ENCODE data around the gene ANAPC2. TPM values are rescaled to one million over a fixed set of nuclear protein-coding genes. Genes with fewer than 3 reads are reported as not detected.
A peak's percentile ranks its signal among the peaks of the same experiment; 100 is the strongest.

ANAPC2 gene
- total RNA-seq, 1 donor from 2014 or later: 39.2 TPM

DNA sequence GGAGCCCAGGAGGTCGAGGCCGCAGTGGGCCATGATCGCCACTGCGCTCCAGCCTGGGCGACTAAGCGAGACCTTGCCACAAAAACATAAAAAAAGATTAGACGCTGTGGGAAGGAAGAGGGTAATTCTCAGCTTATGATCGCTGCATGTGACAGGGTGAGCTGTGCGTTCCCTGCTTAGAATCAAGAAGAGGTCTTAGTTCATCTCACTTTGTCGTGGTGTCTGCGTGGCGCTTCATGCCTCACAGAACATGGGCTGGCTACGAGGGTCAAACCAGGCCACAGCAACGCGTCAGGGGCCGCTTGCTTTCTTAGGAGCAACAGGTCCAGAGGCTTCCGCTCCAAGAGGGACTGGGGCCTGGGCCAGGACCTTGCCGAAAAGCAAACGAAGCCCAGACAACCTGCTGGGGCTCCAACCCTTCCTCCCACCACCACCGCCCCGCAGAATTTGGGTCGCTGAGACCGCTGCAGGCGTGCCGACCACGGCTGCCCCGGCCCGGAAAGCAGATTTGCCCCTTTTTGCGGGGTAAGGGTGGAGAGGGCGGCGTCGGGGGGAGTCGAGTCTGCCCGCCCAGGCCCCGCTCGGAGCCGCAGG, 59.4 kb downstream of the ANAPC2 start:
- H4K20me1 ChIP-seq (ENCODE audit: insufficient read depth, low read length): peaks cover 16% of the 10 kb centered on the region
- Mint-ChIP-seq H3K4me1 (ENCODE audit: low read depth, unreplicated experiment) (peaks cover 20% of the 10 kb centered on the region), H3K27ac (ENCODE audit: unreplicated experiment) (peak overlapping the region; percentile 87), H3K36me3 (ENCODE audit: low read depth, unreplicated experiment) (peaks cover 1% of the 10 kb centered on the region), H3K9me3 (ENCODE audit: unreplicated experiment) (no peaks in the 10 kb centered on the region), H3K4me3 (ENCODE audit: unreplicated experiment) (peak overlapping the region; percentile 96), H3K27me3 (ENCODE audit: low read depth, unreplicated experiment) (peaks cover 2% of the 10 kb centered on the region)
- H3K4me1 ChIP-seq (ENCODE audit: insufficient read depth, low read length): peaks cover 20% of the 10 kb centered on the region
- H3K9me3 ChIP-seq (ENCODE audit: insufficient read depth, low read depth, low read length): no peaks in the 10 kb centered on the region
- DNase-seq (ENCODE audit: low read depth) (no peak), FAIRE-seq (no peak)
- H3K4me3 ChIP-seq (ENCODE audit: insufficient read depth, low read depth, low read length): peak overlapping the region; percentile 76
- no peaks in the 10 kb centered on the region for H3K27me3 ChIP-seq (ENCODE audit: insufficient read depth, low read length)
- TF ChIP-seq CTCF (IDR thresholded peaks at IDR 0.05; ENCODE audit: insufficient read depth, low read depth, low read length): no peak
- TF ChIP-seq EZH2 (IDR thresholded peaks at IDR 0.05; ENCODE audit: insufficient read depth, low read length): no peak
- peak overlapping the region; percentile 90 for H3K4me2 ChIP-seq (ENCODE audit: low read length)
- peak overlapping the region; percentile 37 for H3K27ac ChIP-seq (ENCODE audit: low read depth, low read length)
- H2AFZ ChIP-seq (ENCODE audit: low read depth, low read length): peak overlapping the region; percentile 93
- no peaks in the 10 kb centered on the region for H3K36me3 ChIP-seq (ENCODE audit: insufficient read depth, low read length)
- H3K9ac ChIP-seq (ENCODE audit: low read length): peak overlapping the region; percentile 82
- peaks cover 36% of the 10 kb centered on the region for H3K79me2 ChIP-seq (ENCODE audit: insufficient read depth, low read length)

GRCh38 chr9:137128158-137128861, 60.0 kb downstream of the ANAPC2 start:
- H3K36me3 ChIP-seq (ENCODE audit: insufficient read depth, low read length): no peaks in the 10 kb centered on the region
- peak overlapping the region; percentile 82 for H3K9ac ChIP-seq (ENCODE audit: low read length)
- H3K27me3 ChIP-seq (ENCODE audit: insufficient read depth, low read length): no peaks in the 10 kb centered on the region
- no peak overlapping the region for H3K27ac ChIP-seq (ENCODE audit: low read depth, low read length)
- FAIRE-seq (no peak), DNase-seq (ENCODE audit: low read depth) (no peak)
- Mint-ChIP-seq H3K27ac (ENCODE audit: unreplicated experiment) (peak overlapping the region; percentile 87), H3K27me3 (ENCODE audit: low read depth, unreplicated experiment) (peaks cover 2% of the 10 kb centered on the region), H3K9me3 (ENCODE audit: unreplicated experiment) (no peaks in the 10 kb centered on the region), H3K36me3 (ENCODE audit: low read depth, unreplicated experiment) (peaks cover 1% of the 10 kb centered on the region), H3K4me3 (ENCODE audit: unreplicated experiment) (peak overlapping the region; percentile 96), H3K4me1 (ENCODE audit: low read depth, unreplicated experiment) (peaks cover 20% of the 10 kb centered on the region)
- TF ChIP-seq EZH2 (IDR thresholded peaks at IDR 0.05; ENCODE audit: insufficient read depth, low read length): no peak
- TF ChIP-seq CTCF (IDR thresholded peaks at IDR 0.05; ENCODE audit: insufficient read depth, low read depth, low read length): no peak
- H3K9me3 ChIP-seq (ENCODE audit: insufficient read depth, low read depth, low read length): no peaks in the 10 kb centered on the region
- H3K4me3 ChIP-seq (ENCODE audit: insufficient read depth, low read depth, low read length): peak overlapping the region; percentile 76
- peaks cover 22% of the 10 kb centered on the region for H4K20me1 ChIP-seq (ENCODE audit: insufficient read depth, low read length)
- H2AFZ ChIP-seq (ENCODE audit: low read depth, low read length): no peak overlapping the region
- peak overlapping the region; percentile 90 for H3K4me2 ChIP-seq (ENCODE audit: low read length)
- peaks cover 39% of the 10 kb centered on the region for H3K79me2 ChIP-seq (ENCODE audit: insufficient read depth, low read length)
- peaks cover 20% of the 10 kb centered on the region for H3K4me1 ChIP-seq (ENCODE audit: insufficient read depth, low read length)

Measured in astrocyte (in vitro differentiated cells and primary cell).